ENCODE data around the gene SLIT3.

SLIT3 gene

GRCh38 chr5:168801567-168801966, 499.4 kb downstream of the SLIT3 start:
- TF ChIP-seq PATZ1 (CRISPR knock-in tag; IDR thresholded peaks at IDR 0.05; ENCODE audit: borderline replicate concordance): no peak
- TF ChIP-seq CSRNP3 (CRISPR knock-in tag; IDR thresholded peaks at IDR 0.05): no peak
- TF ChIP-seq, protein P1, sequence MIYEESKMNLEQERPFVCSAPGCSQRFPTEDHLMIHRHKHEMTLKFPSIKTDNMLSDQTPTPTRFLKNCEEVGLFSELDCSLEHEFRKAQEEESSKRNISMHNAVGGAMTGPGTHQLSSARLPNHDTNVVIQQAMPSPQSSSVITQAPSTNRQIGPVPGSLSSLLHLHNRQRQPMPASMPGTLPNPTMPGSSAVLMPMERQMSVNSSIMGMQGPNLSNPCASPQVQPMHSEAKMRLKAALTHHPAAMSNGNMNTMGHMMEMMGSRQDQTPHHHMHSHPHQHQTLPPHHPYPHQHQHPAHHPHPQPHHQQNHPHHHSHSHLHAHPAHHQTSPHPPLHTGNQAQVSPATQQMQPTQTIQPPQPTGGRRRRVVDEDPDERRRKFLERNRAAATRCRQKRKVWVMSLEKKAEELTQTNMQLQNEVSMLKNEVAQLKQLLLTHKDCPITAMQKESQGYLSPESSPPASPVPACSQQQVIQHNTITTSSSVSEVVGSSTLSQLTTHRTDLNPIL (CRISPR knock-in tag; IDR thresholded peaks at IDR 0.05; ENCODE audit: low read depth): no peak
- no peak for TF ChIP-seq ZFP30 (CRISPR knock-in tag; IDR thresholded peaks at IDR 0.05)
- TF ChIP-seq BACH2 (CRISPR knock-in tag; IDR thresholded peaks at IDR 0.05; ENCODE audit: borderline replicate concordance): no peak
- TF ChIP-seq ZNF70 (CRISPR knock-in tag; IDR thresholded peaks at IDR 0.05): no peak
- no peak for TF ChIP-seq ZNF8 (CRISPR knock-in tag; IDR thresholded peaks at IDR 0.05)
- no peak for TF ChIP-seq ISL1 (CRISPR knock-in tag; IDR thresholded peaks at IDR 0.05)
- TF ChIP-seq RARB (CRISPR knock-in tag; IDR thresholded peaks at IDR 0.05): no peak
- TF ChIP-seq CSDC2 (CRISPR knock-in tag; IDR thresholded peaks at IDR 0.05): no peak
- TF ChIP-seq ARNTL (CRISPR knock-in tag; IDR thresholded peaks at IDR 0.05; ENCODE audit: borderline replicate concordance, low read depth): no peak
- TF ChIP-seq ESRRG (CRISPR knock-in tag; IDR thresholded peaks at IDR 0.05): no peak
- no peak for TF ChIP-seq PPARA (CRISPR knock-in tag; IDR thresholded peaks at IDR 0.05; ENCODE audit: borderline replicate concordance)
- TF ChIP-seq ZC3H10 (CRISPR knock-in tag; IDR thresholded peaks at IDR 0.05): no peak
- no peak for ATAC-seq

- ATAC-seq: no peak
- TF ChIP-seq BACH2 (CRISPR knock-in tag; IDR thresholded peaks at IDR 0.05; ENCODE audit: borderline replicate concordance) (no peak), TSHZ2 (CRISPR knock-in tag; IDR thresholded peaks at IDR 0.05) (no peak), ZNF70 (CRISPR knock-in tag; IDR thresholded peaks at IDR 0.05) (no peak), ZNF565 (CRISPR knock-in tag; conservative IDR thresholded peaks at IDR 0.05; ENCODE audit: low read depth) (no peak), PPARA (CRISPR knock-in tag; IDR thresholded peaks at IDR 0.05; ENCODE audit: borderline replicate concordance) (no peak), RARB (CRISPR knock-in tag; IDR thresholded peaks at IDR 0.05) (no peak), OSR1 (CRISPR knock-in tag; IDR thresholded peaks at IDR 0.05) (no peak)
- TF ChIP-seq, protein P1 (CRISPR knock-in tag; IDR thresholded peaks at IDR 0.05; ENCODE audit: low read depth): no peak
Observed at GRCh38 chr5:168800701-168801100, 500.2 kb downstream of the SLIT3 start.

DNA sequence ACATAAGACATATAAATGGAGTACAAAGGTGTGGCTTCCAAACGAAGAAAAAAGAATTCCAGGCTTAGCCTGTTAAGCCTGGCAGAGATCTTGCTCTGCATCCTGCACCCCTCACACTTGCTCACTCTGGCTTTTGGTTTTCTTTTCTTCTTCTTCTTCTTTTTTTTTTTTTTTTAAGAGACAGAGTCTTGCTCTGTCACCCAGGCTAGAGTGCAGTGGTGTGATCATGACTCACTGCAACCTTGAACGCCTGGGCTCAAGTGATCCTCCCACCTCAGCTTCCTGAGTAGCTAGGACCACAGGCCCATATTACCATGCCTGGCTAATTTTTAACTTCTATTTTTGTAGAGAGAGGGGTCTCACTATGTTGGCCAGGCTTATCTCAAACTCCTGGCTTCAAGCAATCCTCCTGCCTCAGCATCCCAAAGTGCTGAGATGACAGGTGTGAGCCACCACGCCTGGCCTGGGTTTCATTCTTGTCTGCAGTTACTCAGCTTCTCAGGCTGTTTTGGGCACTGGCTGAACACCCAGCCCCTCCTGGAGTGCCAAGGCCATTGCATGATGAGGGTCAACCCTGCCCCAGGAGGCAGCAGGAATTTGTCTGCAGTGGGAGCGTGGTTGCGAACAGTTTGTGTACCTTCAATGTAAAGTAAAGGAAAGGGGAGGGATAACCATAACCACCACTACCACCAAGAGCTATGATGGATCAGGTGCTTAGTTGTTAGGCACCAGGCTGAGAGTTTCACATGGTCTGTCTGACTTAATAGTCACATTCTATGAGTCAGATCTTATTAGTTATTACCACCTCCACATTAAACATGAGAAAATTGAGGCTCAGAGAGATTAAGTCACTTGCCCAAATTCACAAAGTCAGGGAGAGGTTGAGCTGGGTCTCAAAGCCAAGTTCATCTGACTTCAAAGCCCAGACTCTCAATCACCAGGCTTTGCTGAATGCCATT, 502.6 kb downstream of the SLIT3 start:
- no peak for ATAC-seq
- TF ChIP-seq, protein P2, sequence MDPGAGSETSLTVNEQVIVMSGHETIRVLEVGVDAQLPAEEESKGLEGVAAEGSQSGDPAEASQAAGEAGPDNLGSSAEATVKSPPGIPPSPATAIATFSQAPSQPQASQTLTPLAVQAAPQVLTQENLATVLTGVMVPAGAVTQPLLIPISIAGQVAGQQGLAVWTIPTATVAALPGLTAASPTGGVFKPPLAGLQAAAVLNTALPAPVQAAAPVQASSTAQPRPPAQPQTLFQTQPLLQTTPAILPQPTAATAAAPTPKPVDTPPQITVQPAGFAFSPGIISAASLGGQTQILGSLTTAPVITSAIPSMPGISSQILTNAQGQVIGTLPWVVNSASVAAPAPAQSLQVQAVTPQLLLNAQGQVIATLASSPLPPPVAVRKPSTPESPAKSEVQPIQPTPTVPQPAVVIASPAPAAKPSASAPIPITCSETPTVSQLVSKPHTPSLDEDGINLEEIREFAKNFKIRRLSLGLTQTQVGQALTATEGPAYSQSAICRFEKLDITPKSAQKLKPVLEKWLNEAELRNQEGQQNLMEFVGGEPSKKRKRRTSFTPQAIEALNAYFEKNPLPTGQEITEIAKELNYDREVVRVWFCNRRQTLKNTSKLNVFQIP (CRISPR knock-in tag; IDR thresholded peaks at IDR 0.05; ENCODE audit: borderline replicate concordance, low read depth): no peak
- TF ChIP-seq OSR1 (CRISPR knock-in tag; IDR thresholded peaks at IDR 0.05) (no peak), GLIS3 (CRISPR knock-in tag; IDR thresholded peaks at IDR 0.05) (no peak), ZFP3 (CRISPR knock-in tag; IDR thresholded peaks at IDR 0.05) (no peak), RARB (CRISPR knock-in tag; IDR thresholded peaks at IDR 0.05) (no peak), ZNF8 (CRISPR knock-in tag; IDR thresholded peaks at IDR 0.05) (no peak), ISL1 (CRISPR knock-in tag; IDR thresholded peaks at IDR 0.05) (no peak), BACH2 (CRISPR knock-in tag; IDR thresholded peaks at IDR 0.05; ENCODE audit: borderline replicate concordance) (no peak), ESRRG (CRISPR knock-in tag; IDR thresholded peaks at IDR 0.05) (no peak), ZNF70 (CRISPR knock-in tag; IDR thresholded peaks at IDR 0.05) (no peak), TSHZ2 (CRISPR knock-in tag; IDR thresholded peaks at IDR 0.05) (no peak)
- TF ChIP-seq, protein P1 (CRISPR knock-in tag; IDR thresholded peaks at IDR 0.05; ENCODE audit: low read depth): no peak

Measured in SK-N-SH treated with all-trans-retinoic acid at 6 μM for 48 hours (cell line).